Mucosa of rectum (tissue), 2 donors: Measurements from ENCODE around the gene CAPN11.
"Not testable (repeated sequence)": the region's sequence is repeated elsewhere in the genome, so short reads cannot be mapped to it uniquely, and the experiment has no call there.

Source experiments
- H3K27ac ChIP-seq, 2 donors: one replicate each; pipeline ENCODE4 v1.7.0; 2013; ENCODE audit warnings: inconsistent platforms in 2 of 2, low read depth in 2 of 2, low read length in 2 of 2
- H3K27me3 ChIP-seq, 2 donors: one replicate each; pipeline ENCODE4 v1.7.0; 2013; ENCODE audit warnings: low read length in 2 of 2; ENCODE audit not compliant: control insufficient read depth in 2 of 2, insufficient read depth in 2 of 2
- H3K36me3 ChIP-seq, 2 donors: one replicate each; pipeline ENCODE4 v1.7.0; 2013; ENCODE audit warnings: low read length in 2 of 2; ENCODE audit not compliant: control insufficient read depth in 2 of 2, insufficient read depth in 2 of 2
- H3K4me1 ChIP-seq, 2 donors: one replicate each; pipeline ENCODE4 v1.7.0; 2013; ENCODE audit warnings: low read length in 2 of 2, mild to moderate bottlenecking in 1 of 2; ENCODE audit not compliant: control insufficient read depth in 2 of 2, insufficient read depth in 2 of 2
- H3K4me3 ChIP-seq, 2 donors: one replicate each; pipeline ENCODE4 v1.7.0; 2013; ENCODE audit warnings: low read length in 2 of 2
- H3K9ac ChIP-seq, 2 donors: one replicate each; pipeline ENCODE4 v1.7.0; 2013; ENCODE audit warnings: low read length in 2 of 2, low read depth in 1 of 2, mild to moderate bottlenecking in 1 of 2
- H3K9me3 ChIP-seq, 2 donors: one replicate each; pipeline ENCODE4 v1.7.0; 2013; ENCODE audit warnings: low read length in 2 of 2; ENCODE audit not compliant: control insufficient read depth in 2 of 2
- donor health status: healthy.
- donor health status: Normal muscosa, but diverticular disease.

The CAPN11 gene

DNA sequence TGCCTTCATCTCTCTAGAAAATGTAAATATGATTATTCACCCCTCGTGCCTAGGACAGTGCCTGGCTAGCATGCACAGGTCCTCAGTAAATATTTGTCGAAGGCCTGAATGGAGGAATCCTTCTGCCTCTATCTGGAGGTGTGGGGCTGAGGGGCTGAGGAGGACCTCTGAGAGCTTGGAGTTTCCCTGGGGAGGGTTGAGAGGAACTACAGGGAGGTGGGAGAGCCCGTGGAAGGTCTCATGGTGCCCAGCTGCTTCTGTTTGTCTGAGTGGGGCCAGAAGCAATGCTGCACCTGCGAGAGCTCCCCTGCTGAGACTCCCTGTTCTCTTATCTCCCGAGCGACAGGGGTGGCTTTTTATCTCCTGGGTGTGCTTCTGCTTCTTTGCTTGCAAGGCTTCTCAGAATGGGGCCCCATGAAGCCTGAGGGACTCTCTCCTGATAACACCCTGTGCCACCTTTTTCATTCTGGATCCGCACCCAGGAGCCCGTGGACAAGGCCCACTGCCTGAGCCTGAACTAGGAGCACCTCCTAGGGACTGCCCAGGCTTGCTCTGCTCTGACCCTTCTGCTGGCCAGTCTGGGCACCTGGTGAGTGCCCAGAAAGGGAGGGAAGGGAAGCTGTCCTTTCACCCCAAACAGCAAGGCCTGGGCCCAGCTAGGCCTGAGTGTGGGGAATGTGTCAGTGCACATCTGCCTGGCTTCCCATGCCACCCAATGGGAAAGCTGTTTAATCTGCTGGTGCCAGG lies 67.1 kb downstream of the CAPN11 start:
- peak overlapping the region in 1 of 2 donors; percentile 31 for H3K4me3 ChIP-seq
- peaks cover 0 to 3% of the 10 kb centered on the region in 2 donors for H3K36me3 ChIP-seq
- peak overlapping the region in 1 of 2 donors; percentile 40 for H3K27ac ChIP-seq
- no peak overlapping the region for H3K9ac ChIP-seq
- no peaks in the 10 kb centered on the region for H3K9me3 ChIP-seq
- no peaks in the 10 kb centered on the region for H3K27me3 ChIP-seq
- peaks cover 25 to 26% of the 10 kb centered on the region in 2 donors for H3K4me1 ChIP-seq

DNA sequence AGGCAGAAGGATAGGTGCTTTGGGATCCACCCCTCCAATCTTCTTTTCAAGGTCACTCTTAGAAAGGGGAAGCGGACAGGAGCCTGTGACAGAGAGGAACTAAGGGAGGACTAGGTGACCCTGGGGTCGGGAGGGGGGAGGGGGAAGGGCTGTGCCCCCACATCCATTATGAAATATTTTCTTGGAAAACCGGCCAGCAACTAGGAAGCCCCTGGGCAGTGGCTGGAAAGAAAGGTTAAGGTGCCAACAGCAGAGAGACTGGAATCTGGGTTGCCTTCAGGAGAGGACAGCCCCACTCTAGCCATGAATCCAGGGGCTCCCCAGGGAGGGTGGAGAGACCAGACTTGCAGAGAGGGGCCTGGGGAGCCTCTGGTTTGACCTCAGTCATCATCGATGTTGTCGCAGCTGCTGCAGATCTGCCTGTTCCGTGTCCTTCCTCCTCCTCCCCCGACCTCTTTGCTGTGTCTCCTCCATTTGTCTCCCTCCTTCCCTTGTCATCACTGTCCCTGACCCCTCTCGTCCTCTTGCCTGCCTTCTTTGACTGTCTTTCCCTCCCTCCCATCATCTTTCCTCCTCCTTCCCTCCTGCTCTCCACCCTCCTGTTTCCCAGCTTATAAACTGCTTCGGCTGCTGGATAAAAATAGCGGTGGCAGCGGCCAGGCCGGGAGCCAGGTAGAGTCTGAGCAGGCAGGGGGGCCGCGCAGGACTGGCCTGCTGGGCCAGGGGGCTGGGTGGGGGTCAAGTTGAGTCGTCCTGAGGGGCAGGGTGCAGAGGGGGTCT lies 67.9 kb downstream of the CAPN11 start:
- peaks cover 18 to 20% of the 10 kb centered on the region in 2 donors for H3K4me1 ChIP-seq
- peak overlapping the region in 1 of 2 donors; percentile 40 for H3K27ac ChIP-seq
- peaks cover 0 to 3% of the 10 kb centered on the region in 2 donors for H3K36me3 ChIP-seq
- H3K4me3 ChIP-seq: no peak overlapping the region
- H3K27me3 ChIP-seq: no peaks in the 10 kb centered on the region
- H3K9me3 ChIP-seq: no peaks in the 10 kb centered on the region
- H3K9ac ChIP-seq: no peak overlapping the region

DNA sequence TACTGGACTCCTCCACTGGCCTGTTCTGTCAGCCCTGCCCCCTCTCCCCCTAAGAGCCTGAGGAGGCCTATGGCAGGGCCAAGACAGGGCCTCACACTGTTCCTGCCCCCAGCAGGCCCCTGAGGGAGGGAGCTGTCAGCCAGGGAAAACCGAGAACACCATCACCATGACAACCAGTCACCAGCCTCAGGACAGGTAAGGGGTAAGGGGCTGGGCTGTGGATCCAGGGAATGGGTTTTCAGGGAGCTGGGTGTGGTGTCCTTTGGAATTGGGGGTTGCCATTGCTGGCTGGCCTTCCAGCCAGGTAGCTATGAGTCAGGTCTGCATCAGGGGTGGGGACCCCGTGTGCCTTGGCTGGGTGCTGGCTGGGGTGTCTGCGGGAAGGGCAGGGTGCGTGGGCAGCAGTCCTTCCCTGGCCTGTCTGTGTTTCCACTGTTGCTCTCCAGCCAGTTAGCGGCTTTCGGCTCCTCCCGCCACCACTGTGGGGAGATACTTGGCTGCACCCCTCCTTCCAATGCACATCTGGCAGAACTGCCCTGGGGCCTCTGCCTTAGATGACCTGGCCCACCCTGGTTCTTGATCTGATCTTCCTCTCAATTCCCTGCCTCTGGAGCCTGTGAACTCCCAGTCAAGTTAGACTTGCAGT lies 68.7 kb downstream of the CAPN11 start:
- Histone ChIP-seq H3K36me3 (peaks cover 0 to 3% of the 10 kb centered on the region in 2 donors), H3K27me3 (no peaks in the 10 kb centered on the region), H3K9me3 (no peaks in the 10 kb centered on the region), H3K4me1 (peaks cover 12 to 15% of the 10 kb centered on the region in 2 donors), H3K27ac (peak overlapping the region in 1 of 2 donors; percentile 32), H3K9ac (no peak overlapping the region), H3K4me3 (no peak overlapping the region)

DNA sequence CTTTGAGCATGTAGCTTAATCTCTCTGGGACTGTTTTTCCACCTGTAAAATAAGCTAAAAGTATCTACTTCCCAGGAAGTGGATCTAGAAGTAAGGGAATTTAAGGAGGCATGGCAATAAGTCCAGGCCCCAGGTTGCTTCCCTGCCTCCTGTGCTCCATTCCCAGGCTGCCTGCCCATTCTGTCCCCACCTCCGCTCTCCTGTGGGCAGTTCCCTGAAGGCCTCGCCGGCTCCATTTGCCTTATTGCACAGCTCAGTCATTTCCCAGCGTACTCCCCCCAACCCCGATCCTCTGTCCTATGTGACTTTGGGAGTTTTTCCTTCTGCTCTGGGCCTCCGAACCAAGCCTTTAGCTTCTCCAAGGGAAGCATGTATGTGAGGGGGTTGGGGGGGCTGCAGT lies 69.4 kb downstream of the CAPN11 start:
- H3K4me3 ChIP-seq: no peak overlapping the region
- H3K27ac ChIP-seq: no peak overlapping the region
- H3K36me3 ChIP-seq: peaks cover 0 to 3% of the 10 kb centered on the region in 2 donors
- no peaks in the 10 kb centered on the region for H3K9me3 ChIP-seq
- no peaks in the 10 kb centered on the region for H3K27me3 ChIP-seq
- peaks cover 6 to 11% of the 10 kb centered on the region in 2 donors for H3K4me1 ChIP-seq
- no peak overlapping the region for H3K9ac ChIP-seq

GRCh38 chr6:44228433-44228832 lies 69.8 kb downstream of the CAPN11 start:
- Histone ChIP-seq H3K27me3 (no peaks in the 10 kb centered on the region), H3K4me3 (no peak overlapping the region), H3K27ac (no peak overlapping the region), H3K4me1 (peaks cover 6 to 11% of the 10 kb centered on the region in 2 donors), H3K9me3 (no peaks in the 10 kb centered on the region), H3K36me3 (peaks cover 0 to 3% of the 10 kb centered on the region in 2 donors), H3K9ac (no peak overlapping the region)

DNA sequence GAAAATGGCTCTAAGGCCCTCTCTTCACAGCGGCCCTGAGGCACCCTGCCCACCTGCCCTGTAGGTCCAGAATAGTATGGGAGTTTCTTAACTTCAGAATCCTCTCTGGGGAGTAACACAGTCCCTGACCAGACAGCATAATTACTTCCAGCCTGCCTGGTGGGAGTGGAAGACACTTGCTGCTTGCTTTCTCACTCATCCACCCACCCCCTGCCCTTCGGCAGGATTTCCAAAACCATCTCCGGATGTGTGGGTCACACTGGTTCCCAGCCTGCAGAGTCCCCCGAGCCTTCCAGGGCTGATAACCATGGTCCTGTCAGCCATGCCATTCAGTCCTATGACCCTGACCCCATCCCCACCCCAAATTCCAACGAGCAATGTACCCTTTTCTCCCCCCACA lies 70.2 kb downstream of the CAPN11 start:
- Histone ChIP-seq H3K4me3 (no peak overlapping the region), H3K9ac (no peak overlapping the region), H3K4me1 (peaks cover 8 to 10% of the 10 kb centered on the region in 2 donors), H3K27ac (no peak overlapping the region), H3K36me3 (peaks cover 0 to 3% of the 10 kb centered on the region in 2 donors), H3K9me3 (no peaks in the 10 kb centered on the region), H3K27me3 (no peaks in the 10 kb centered on the region)

DNA sequence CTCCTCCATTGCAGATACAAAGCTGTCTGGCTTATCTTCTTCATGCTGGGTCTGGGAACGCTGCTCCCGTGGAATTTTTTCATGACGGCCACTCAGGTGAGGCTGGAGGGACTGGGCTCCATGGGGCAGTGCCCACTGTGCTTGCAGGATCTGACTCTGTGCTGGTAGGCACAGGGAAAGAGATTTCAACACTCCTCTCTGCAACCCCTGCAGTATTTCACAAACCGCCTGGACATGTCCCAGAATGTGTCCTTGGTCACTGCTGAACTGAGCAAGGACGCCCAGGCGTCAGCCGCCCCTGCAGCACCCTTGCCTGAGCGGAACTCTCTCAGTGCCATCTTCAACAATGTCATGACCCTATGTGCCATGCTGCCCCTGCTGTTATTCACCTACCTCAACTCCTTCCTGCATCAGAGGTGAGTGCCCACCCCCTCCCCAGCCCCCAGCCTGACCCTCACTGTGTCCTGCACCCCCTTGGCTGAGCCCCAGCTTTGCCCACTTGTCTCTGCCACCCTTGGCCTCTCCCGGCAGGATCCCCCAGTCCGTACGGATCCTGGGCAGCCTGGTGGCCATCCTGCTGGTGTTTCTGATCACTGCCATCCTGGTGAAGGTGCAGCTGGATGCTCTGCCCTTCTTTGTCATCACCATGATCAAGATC lies 70.9 kb downstream of the CAPN11 start:
- H3K36me3 ChIP-seq: peaks cover 0 to 3% of the 10 kb centered on the region in 2 donors
- no peak overlapping the region for H3K4me3 ChIP-seq
- no peak overlapping the region for H3K27ac ChIP-seq
- H3K27me3 ChIP-seq: no peaks in the 10 kb centered on the region
- H3K9ac ChIP-seq: no peak overlapping the region
- peaks cover 7 to 10% of the 10 kb centered on the region in 2 donors for H3K4me1 ChIP-seq
- no peaks in the 10 kb centered on the region for H3K9me3 ChIP-seq

DNA sequence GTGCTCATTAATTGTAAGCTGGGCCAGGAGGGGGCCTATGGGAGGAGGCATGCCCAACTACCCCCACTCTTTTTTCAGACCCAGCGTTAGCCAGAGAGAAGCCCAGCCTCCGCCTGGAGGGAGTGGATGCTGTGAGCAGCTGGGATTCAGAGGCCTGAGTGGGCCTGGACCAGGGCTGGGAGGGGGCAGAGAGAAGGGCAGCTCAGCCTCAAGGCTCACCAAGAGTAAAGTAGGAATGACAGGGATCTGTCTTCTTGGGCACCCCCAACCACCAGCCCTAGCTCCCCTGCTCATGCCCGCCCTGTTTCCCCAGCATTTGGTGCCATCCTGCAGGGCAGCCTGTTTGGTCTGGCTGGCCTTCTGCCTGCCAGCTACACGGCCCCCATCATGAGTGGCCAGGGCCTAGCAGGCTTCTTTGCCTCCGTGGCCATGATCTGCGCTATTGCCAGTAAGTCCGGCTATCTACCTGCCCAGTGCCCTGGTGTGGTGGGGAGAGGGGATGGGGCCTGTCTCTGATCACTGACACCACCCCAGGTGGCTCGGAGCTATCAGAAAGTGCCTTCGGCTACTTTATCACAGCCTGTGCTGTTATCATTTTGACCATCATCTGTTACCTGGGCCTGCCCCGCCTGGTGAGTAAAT lies 71.5 kb downstream of the CAPN11 start:
- peaks cover 13 to 16% of the 10 kb centered on the region in 2 donors for H3K4me1 ChIP-seq
- peaks cover 0 to 3% of the 10 kb centered on the region in 2 donors for H3K36me3 ChIP-seq
- H3K4me3 ChIP-seq: no peak overlapping the region
- no peaks in the 10 kb centered on the region for H3K27me3 ChIP-seq
- H3K27ac ChIP-seq: no peak overlapping the region
- no peak overlapping the region for H3K9ac ChIP-seq
- H3K9me3 ChIP-seq: no peaks in the 10 kb centered on the region

DNA sequence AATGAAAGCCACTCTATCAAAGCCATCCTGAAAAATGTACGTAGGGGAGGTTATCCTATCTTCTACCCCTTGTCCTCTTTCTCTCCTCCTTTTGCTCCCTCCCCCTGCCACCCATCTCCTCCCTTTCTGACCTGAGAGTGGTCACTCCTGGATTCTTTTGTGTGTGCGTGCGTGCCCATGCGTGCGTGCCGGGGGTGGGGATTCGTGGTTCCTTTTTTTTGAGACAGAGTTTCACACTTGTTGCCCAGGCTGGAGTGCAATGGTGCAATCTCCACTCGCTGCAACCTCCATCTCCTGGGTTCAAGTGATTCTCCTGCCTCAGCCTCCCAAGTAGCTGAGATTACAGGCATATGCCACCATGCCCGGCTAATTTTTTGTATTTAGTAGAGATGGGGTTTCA lies 72.8 kb downstream of the CAPN11 start:
- not testable (repeated sequence) for H3K9me3 ChIP-seq, H3K4me3 ChIP-seq, H3K9ac ChIP-seq, H3K36me3 ChIP-seq, H3K27me3 ChIP-seq, H3K27ac ChIP-seq
- peaks cover 13% of the 10 kb centered on the region in 2 donors for H3K4me1 ChIP-seq
